ENCODE measurements around the gene SLC12A4. TPM values are rescaled to one million over a fixed set of nuclear protein-coding genes. Genes with fewer than 3 reads are reported as not detected.
A peak's percentile ranks its signal among the peaks of the same experiment; 100 is the strongest.

The SLC12A4 gene
- total and polyA plus RNA-seq, 2 experiments from 2014 or later, result 36.5 to 49.2 TPM

DNA sequence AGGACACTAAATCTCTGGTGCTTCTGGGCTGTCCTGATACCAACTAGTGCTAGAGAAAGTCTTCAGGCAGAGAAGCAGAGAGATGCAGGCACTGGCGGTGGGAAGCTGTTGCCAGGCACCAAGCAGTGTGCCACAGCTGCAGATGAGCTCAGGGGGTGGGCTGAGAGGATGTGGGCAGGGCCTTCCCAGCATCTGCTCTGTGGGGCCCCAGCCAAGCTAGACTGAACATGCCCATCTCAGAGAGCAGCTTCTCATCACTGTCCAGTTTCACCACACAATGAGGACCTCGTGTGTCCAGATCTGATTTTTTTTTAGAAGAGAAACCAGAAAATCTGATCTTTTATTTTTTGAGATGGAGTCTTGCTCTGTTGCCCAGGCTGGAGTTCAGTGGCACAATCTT, 58.3 kb downstream of the SLC12A4 start:
- Histone ChIP-seq H3K4me1 (ENCODE audit: low read depth) (no peaks in the 10 kb centered on the region), H3K27ac (no peak overlapping the region)

DNA sequence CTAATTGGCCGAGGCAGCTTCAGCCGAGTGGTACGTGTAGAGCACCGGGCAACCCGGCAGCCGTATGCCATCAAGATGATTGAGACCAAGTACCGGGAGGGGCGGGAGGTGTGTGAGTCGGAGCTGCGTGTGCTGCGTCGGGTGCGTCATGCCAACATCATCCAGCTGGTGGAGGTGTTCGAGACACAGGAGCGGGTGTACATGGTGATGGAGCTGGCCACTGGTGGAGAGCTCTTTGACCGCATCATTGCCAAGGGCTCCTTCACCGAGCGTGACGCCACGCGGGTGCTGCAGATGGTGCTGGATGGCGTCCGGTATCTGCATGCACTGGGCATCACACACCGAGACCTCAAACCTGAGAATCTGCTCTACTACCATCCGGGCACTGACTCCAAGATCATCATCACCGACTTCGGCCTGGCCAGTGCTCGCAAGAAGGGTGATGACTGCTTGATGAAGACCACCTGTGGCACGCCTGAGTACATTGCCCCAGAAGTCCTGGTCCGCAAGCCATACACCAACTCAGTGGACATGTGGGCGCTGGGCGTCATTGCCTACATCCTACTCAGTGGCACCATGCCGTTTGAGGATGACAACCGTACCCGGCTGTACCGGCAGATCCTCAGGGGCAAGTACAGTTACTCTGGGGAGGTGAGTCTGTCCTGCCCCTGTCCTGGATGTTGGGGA, 59.2 kb downstream of the SLC12A4 start:
- no peak overlapping the region for H3K4me3 ChIP-seq
- no peaks in the 10 kb centered on the region for H3K9me3 ChIP-seq (ENCODE audit: low read depth)
- TF ChIP-seq, protein P1, sequence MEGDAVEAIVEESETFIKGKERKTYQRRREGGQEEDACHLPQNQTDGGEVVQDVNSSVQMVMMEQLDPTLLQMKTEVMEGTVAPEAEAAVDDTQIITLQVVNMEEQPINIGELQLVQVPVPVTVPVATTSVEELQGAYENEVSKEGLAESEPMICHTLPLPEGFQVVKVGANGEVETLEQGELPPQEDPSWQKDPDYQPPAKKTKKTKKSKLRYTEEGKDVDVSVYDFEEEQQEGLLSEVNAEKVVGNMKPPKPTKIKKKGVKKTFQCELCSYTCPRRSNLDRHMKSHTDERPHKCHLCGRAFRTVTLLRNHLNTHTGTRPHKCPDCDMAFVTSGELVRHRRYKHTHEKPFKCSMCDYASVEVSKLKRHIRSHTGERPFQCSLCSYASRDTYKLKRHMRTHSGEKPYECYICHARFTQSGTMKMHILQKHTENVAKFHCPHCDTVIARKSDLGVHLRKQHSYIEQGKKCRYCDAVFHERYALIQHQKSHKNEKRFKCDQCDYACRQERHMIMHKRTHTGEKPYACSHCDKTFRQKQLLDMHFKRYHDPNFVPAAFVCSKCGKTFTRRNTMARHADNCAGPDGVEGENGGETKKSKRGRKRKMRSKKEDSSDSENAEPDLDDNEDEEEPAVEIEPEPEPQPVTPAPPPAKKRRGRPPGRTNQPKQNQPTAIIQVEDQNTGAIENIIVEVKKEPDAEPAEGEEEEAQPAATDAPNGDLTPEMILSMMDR (IDR thresholded peaks at IDR 0.05; ENCODE audit: low read depth, low read length), result no peak
- H3K4me1 ChIP-seq (ENCODE audit: low read depth), result no peaks in the 10 kb centered on the region
- H3K27me3 ChIP-seq, result no peaks in the 10 kb centered on the region
- H3K27ac ChIP-seq, result no peak overlapping the region
- peaks cover 8% of the 10 kb centered on the region for H3K36me3 ChIP-seq
- no peak for DNase-seq (ENCODE audit: low read depth in 1 of 2, low spot score in 1 of 2)

More for the DNA sequence above, 58.3 kb downstream of the SLC12A4 start:
- H3K4me3 ChIP-seq, result no peak overlapping the region
- DNase-seq (ENCODE audit: low read depth in 1 of 2, low spot score in 1 of 2), result peak in 1 of 2 donors; percentile 48
- TF ChIP-seq, protein P1 (IDR thresholded peaks at IDR 0.05; ENCODE audit: low read depth, low read length), result no peak
- peaks cover 8% of the 10 kb centered on the region for H3K36me3 ChIP-seq
- no peaks in the 10 kb centered on the region for H3K27me3 ChIP-seq
- H3K9me3 ChIP-seq (ENCODE audit: low read depth), result no peaks in the 10 kb centered on the region

DNA sequence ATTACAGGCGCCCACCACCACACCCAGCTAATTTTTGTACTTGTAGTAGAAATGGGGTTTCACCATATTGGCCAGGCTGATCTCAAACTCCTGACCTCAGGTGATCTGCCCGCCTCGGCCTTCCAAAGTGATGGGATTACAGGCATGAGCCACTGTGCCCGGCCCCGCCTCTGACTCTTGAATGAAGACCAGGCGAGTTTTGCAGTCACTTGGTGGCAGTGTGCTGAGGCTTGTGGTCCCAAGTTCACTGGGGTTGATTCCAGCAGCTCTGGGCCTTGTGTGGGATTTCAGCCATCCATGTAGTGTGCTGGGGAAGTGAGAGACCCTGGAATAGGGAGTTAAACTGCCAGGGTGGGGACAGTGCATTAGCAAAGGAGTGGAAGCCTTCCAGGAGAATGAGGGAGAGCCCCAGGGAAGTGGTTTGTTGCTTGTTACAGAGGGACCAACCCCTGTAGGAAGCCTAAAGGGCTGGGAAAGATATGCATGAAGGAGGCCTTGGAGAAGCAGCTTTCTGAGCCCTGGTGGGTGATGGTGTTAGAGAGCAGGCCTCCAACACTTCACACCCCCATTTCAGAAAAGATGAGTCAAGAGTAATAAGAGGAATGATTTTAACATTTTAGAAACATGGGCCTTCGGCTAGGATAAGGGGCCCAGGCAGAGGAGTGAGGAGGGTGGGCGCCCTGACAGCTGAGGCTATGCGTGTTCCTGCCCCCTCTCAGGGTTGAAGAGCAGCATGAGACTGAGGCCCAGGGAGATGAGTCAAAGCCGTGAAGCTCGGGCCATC, 60.8 kb downstream of the SLC12A4 start:
- H3K27ac ChIP-seq, result no peak overlapping the region
- no peaks in the 10 kb centered on the region for H3K4me1 ChIP-seq (ENCODE audit: low read depth)
- H3K9me3 ChIP-seq (ENCODE audit: low read depth), result no peaks in the 10 kb centered on the region
- TF ChIP-seq, protein P1 (IDR thresholded peaks at IDR 0.05; ENCODE audit: low read depth, low read length), result no peak
- H3K27me3 ChIP-seq, result no peaks in the 10 kb centered on the region
- peaks cover 8% of the 10 kb centered on the region for H3K36me3 ChIP-seq
- no peak for DNase-seq (ENCODE audit: low read depth in 1 of 2, low spot score in 1 of 2)
- H3K4me3 ChIP-seq, result no peak overlapping the region

DNA sequence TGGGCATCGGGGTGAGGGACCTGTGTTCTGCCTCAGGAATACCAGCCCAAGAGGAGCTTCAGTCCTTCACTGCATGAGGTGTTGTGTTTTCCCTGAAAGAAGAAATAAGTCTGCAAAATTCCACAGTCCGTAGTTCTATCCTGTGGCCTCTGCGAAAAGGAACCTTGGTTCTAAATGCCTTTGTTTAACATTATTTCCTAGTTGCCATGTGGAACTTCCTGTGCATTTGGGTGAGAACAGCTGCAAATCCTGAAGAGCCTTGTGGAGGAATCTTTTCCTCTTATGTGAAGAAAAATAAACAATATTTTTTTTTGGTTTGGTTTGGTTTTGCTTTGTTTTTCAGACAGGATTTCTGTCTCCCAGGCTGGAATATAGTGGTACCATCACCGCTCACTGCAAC, 65.6 kb downstream of the SLC12A4 start:
- no peaks in the 10 kb centered on the region for H3K27me3 ChIP-seq
- TF ChIP-seq, protein P1 (IDR thresholded peaks at IDR 0.05; ENCODE audit: low read depth, low read length), result no peak
- no peak for DNase-seq (ENCODE audit: low read depth in 1 of 2, low spot score in 1 of 2)
- no peak overlapping the region for H3K27ac ChIP-seq
- no peaks in the 10 kb centered on the region for H3K9me3 ChIP-seq (ENCODE audit: low read depth)
- no peak overlapping the region for H3K4me3 ChIP-seq
- H3K4me1 ChIP-seq (ENCODE audit: low read depth), result peaks cover 10% of the 10 kb centered on the region
- H3K36me3 ChIP-seq, result no peaks in the 10 kb centered on the region

GRCh38 chr16:67901734-67902133, 66.7 kb downstream of the SLC12A4 start:
- Histone ChIP-seq H3K4me1 (ENCODE audit: low read depth) (peaks cover 10% of the 10 kb centered on the region), H3K36me3 (no peaks in the 10 kb centered on the region), H3K9me3 (ENCODE audit: low read depth) (no peaks in the 10 kb centered on the region), H3K27ac (no peak overlapping the region), H3K4me3 (no peak overlapping the region), H3K27me3 (no peaks in the 10 kb centered on the region)
- TF ChIP-seq, protein P1 (IDR thresholded peaks at IDR 0.05; ENCODE audit: low read depth, low read length), result no peak
- DNase-seq (ENCODE audit: low read depth in 1 of 2, low spot score in 1 of 2), result no peak
